DOHH2 (cell line): ENCODE measurements around the gene KBTBD12.

Source experiments
- EZH2phosphoT487 ChIP-seq: fragments of 200-600 bp; sonication (generic); IDR thresholded peaks from 2 replicates; pipeline ENCODE4 v1.6.1; 2017; ENCODE audit warnings: borderline replicate concordance, mild to moderate bottlenecking, antibody characterized with exemption, low read length, moderate library complexity, mixed read lengths
- TF ChIP-seq, protein P1 (sequence below): fragments of 200-600 bp; sonication (generic); IDR thresholded peaks from one replicate; pipeline ENCODE4 v1.5.1; 2014; ENCODE audit warnings: antibody characterized with exemption, mild to moderate bottlenecking, low read depth, low read length; ENCODE audit not compliant: poor library complexity, severe bottlenecking

DNA sequence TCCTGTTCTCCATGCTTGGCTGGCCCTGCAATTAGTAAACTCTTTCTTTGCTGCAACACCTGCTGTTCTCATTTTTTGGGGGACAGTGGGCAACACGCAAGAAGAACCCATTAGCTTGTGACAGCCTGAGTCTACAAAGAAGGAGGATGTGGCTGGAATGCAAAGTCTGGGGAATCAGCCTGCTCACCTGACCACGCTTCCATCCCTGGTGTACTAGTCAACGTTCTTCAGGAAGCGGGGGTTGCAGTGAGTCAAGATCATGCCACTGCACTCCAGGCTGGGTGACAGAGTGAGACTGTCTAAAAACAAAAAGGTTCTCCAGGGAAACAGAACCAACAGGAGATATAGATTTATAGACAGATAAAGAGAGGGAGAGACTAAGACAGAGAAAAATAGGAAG, 27.7 kb upstream of the KBTBD12 start:
- TF ChIP-seq, protein P1, sequence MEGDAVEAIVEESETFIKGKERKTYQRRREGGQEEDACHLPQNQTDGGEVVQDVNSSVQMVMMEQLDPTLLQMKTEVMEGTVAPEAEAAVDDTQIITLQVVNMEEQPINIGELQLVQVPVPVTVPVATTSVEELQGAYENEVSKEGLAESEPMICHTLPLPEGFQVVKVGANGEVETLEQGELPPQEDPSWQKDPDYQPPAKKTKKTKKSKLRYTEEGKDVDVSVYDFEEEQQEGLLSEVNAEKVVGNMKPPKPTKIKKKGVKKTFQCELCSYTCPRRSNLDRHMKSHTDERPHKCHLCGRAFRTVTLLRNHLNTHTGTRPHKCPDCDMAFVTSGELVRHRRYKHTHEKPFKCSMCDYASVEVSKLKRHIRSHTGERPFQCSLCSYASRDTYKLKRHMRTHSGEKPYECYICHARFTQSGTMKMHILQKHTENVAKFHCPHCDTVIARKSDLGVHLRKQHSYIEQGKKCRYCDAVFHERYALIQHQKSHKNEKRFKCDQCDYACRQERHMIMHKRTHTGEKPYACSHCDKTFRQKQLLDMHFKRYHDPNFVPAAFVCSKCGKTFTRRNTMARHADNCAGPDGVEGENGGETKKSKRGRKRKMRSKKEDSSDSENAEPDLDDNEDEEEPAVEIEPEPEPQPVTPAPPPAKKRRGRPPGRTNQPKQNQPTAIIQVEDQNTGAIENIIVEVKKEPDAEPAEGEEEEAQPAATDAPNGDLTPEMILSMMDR, result no peak
- TF ChIP-seq EZH2phosphoT487, result no peak
